ENCODE data around the gene SRGAP2C. TPM values are rescaled to one million over a fixed set of nuclear protein-coding genes. Genes with fewer than 3 reads are reported as not detected.
"Not testable (repeated sequence)": the region's sequence is repeated elsewhere in the genome, so short reads cannot be mapped to it uniquely, and the experiment has no call there.

SRGAP2C gene
- total RNA-seq, 1 donor from 2014 or later, result 32.7 TPM

DNA sequence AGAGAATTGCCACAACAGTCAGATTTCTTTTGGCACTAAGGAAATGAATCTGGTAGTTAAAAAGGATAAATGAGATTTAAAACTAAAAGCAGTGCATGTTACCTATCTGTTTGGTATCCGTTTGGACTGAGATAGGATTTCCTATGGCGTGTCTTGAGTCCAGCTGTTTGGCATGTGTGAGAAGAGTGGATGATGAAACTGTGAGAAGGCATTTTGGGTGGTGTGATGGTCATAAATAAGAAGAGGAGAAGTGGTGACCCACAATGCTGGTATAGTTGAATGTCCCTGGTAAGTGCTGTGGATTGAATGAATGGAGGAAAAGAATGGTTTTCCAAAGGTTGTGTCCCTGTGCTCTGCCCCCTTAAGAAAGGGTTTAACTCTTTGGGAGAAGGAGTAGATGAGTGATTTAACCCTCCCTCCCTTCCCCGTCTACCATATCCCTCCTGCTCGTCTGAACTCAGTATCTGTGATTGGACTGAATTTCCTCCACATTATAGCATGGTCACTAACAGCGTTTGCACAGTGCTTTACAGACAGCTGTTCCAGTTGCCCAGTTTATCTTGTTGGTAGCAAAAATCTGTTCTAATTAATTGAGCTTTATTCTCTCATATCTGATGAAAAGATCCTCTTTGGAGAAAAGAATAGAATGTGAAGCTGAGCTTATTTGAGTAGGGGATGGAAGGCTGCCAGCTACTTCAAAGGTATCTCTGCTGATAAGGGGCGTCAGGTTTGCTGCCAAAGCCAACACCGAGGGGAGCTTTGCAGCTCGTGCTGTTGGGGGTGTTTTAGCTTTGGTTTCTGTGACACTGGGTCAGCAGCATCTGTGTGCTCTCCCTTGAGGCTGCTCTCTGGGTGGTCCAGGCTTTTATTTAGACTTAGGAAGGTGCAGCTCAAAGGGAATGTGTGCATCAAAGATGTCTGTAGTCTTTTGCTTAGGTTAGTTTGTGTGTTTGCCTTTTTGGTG, 148.1 kb downstream of the SRGAP2C start:
- not testable (repeated sequence) for DNase-seq (ENCODE audit: low spot score)

DNA sequence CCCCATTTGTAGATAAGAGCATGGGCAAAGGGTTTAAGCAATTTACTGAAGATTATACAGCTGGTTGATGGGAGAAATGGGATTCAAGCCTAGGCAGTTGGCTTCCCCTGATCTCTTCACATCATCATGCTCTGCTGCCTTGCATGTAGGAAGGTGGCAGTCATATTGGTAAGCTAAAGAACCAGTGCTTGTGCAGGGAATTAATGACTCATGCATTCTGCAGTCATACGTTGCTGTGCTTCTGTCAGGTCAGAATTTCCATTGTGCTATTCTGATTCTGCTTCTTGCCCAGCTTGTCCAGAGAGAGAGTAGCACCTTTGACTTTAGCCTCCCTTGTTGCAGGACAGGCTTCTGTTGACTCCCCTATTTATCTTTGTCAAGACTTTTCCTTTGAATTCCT, 153.2 kb downstream of the SRGAP2C start:
- DNase-seq (ENCODE audit: low spot score), result not testable (repeated sequence)

DNA sequence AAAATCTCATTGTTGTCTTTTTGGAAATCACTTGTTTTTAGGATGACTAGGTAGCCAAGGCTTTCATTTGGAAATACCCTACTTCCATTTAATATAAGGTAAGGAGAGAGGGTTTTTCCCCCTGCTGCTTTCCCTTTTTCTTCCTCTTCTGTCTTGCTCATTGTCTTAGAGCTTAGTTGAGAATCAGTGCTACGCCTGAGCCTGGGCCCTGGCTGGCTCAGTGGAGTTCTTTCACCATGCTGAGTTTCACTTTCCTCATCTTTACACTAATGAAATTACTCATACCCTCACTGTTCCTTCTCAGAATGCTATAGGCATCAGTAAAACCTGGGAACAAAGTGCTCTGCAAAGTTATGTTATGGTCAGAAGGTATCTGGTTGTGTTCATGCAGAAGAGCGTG, 154.8 kb downstream of the SRGAP2C start:
- not testable (repeated sequence) for DNase-seq (ENCODE audit: low spot score)

DNA sequence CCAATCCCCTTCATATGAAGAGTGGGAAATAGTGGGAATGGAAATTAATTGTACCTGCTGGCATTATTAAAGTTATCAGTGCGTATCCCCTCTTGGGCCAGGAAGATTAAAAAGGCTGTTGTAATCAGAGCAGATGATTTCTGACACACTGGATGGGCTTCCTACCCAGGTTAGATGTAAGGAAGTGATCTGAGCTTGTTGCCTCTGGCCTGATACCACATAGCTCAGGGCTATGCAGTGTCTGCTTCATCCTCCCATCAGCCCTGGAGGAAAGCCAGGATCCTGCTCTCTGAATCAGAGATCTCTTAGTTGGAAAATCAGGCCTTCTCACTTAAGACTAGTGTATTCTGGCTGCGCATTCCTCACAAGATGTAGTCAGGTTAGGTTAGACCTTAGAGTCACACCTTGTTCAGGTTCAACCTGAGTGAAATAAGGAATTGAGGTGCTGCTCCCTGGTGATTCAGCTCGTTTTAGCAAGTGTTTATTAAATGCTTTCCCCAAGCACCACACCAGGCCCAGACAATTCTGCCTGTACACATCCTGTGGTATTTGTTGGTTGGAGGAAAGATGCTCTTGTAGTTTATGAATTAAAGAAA, 158.6 kb downstream of the SRGAP2C start:
- not testable (repeated sequence) for DNase-seq (ENCODE audit: low spot score)

DNA sequence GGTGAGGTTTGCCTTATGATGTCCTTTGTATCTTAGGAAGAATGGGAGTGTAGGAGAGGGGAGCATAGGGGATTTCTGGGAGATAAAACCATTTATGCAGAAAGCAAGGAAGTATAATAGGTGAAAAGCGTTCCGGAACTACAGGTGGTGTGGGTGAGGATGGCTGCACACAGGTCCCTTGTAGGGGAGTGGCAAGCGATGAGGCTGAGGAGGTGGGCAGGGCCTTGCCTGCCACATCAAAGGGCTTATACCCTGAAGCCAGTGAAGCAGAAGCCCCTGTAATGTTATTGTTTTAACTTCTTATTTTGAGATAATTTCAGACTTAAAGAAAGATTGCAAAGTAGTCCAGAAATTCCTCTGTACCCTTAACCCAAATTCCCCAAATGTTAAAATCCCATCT, 159.6 kb downstream of the SRGAP2C start:
- not testable (repeated sequence) for DNase-seq (ENCODE audit: low spot score)

DNA sequence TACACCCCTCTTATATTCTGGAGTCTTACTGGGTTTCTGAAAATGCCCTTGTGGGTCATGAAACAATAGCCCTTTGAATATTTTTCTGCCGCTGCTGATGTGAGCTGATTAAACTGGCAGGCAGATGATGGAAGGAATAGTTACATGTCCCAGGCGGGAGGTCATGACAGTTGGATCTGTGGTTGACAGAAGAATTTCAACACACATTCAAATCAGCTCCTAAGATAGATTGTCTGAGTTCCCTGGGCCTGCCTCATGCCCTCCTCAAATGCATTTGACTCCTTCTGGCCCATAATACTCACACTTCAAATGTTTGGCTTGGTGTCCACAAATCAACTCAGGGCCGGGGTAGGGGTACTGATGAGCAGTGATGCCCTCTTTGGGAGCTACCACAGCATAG, 161.9 kb downstream of the SRGAP2C start:
- not testable (repeated sequence) for DNase-seq (ENCODE audit: low spot score)

DNA sequence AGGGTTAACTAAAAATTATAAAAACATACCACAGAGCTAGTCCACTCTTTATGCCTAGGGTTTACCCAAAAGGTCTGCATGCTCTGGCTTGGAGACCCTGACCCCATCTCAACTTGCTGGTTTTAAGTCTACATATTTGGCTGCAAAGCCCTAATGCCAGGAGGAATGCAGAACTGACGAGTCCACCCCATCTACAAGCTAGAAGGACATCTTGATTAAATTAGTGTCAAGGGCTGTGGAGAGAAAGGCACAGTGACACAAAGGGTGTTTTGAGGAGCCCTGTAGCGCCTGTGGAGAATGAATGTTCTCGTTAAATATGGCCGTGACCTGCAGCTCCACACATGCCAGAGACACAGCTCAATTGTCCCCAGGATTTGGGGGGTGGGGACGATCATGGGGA, 162.7 kb downstream of the SRGAP2C start:
- DNase-seq (ENCODE audit: low spot score), result not testable (repeated sequence)

DNA sequence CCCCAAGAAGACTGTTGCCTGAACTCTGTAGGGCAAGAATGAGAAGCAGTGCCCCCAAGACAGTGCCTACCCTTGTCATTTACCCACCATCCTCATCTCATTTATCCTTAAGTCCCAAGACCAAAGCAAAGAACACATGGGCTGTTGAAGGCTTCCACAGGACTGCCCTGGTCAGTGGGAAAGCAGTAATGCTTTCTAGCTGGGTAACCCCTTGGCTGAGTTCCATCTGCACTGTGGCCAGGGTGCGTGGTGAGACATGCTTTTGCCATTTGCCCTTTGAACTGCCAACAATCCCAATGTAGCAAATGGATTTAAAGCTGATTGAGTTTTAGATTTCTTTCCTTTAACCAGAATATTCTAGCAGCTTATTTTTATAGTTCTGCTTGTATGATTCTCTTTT, 163.3 kb downstream of the SRGAP2C start:
- not testable (repeated sequence) for DNase-seq (ENCODE audit: low spot score)

DNA sequence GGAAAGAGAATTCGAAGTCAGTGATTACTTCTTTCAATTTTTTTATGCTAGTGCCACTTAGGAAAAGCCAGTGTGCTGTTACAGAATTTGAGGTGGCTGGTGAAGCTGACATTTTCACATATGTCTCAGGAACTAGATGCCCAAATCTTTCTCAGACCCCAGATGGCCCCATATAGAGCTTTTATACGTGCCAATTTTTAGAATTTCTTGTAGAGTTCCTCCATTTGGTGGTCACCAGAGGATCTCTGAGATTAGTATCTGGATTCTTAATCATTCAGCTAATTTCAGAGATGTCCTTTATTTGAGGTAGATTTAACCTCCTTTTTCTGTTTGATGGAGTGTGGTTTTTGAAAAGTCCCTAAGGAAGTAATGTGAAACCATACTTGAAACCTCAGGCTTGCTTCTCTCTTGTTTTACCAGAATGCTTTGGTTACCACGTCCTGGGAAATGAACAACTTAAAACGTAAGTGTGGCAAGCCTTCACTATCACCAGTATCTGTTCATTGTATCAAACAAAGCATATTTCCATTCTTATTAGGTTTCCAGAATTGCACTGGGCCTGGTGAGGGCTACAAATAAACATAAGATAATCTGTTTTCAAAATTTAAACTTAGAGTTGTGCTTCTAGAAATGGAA, 164.7 kb downstream of the SRGAP2C start:
- not testable (repeated sequence) for DNase-seq (ENCODE audit: low spot score)

DNA sequence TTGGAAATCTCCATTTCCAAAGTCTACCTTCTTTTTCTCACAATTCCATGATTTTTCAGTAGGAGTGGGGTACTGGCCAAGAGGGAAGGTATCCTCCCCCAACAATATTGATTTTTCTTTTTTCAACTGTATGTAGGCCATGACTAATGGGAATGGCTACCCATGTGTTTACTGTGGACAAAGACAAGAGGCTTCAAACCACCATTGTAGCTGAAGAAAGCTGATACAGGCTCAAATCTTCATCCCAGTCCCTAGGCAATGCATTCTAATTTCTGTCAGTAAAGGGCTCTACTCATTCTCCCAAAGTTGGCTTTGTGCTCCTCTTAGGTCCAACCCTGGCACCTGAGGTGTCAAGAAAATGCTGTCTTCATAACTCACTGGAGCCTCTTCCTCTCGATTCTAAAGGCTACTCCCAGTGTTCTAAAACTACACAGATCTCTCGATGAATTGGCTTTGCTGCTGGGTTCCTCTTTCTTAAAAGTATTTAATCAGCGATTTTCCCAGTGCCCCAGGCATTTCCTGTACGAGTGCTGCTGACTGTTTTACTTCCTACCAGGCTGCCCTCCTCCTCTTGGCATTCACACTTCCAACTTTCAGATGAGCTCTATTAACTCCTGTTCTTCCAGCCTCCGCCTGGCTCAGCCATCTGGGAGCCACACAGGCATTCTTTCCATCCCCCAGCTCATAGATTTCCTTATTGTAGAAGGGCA, 171.1 kb downstream of the SRGAP2C start:
- not testable (repeated sequence) for DNase-seq (ENCODE audit: low spot score)

DNA sequence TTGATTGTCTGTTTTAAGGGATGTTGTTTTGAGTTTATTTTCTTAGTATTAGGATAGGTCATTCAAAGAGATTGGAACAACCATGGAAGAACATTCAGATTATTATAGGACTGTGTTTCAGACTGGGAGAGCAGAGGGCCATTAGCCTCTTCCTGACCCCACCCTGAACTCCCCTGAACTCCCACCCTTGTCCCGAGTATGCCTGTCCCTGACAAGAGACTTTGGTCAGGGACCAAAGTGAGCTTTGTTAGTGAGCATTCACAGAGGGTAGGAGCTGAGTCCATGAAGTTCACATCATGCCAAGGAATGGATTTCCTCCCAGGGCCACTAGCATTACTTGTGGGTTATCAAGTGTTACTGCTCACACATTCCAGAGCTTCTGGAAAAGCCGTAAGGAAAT, 172.0 kb downstream of the SRGAP2C start:
- not testable (repeated sequence) for DNase-seq (ENCODE audit: low spot score)

DNA sequence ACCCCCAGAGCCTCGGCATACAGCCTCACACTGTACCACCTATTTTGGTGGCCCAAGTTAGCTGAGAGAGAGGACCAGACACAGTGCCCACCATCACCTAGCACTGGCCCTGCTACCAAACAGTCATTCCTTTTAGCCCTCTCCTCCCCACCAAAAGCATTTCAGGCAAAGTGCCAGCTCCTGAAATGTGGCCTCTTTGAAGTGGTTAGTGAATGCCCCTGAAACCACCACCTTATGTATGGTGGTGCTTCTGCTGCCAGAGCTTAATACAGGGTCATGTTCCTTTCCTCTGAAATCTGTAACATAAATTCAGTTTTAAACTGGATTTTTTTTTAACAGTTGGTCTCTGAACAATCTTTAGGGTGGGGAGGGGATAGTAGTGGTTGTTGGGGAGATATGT, 175.8 kb downstream of the SRGAP2C start:
- DNase-seq (ENCODE audit: low spot score), result not testable (repeated sequence)

DNA sequence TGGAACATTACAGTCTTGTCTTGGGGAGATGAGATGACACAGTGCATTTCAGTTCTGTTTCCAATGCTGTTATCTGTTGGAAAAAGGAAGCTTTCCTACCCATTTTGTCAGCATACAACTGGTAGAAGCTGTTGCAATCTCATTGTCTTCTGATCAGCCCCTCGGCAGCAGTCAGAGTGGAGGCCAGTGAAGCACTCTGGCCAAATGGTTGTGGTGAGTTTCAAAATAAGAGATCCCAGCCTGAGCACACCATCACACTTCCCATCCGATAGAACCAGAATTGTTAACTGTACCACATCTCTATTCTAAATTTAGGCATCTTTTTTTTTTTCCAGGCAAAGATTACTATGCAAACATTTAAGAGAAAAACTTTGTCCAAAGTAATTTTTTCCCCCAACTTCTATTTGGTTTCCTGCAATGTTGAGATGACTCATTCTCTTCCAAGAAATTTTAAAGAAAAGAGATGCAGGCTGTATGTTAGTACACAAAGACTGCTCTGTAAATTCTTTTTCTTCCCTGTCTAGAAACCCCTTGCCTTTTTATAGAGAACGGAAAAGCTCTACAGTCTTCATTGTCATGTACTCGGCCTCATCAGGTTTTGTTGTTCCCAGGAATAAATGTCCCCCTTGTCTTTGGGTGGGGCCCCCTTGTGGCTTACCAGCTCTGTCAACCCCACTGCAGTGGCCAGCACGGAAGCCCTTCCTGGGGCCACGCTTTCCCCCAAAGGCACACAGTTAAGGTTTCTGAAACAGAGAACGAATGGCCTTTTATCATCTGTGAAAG, 176.9 kb downstream of the SRGAP2C start:
- DNase-seq (ENCODE audit: low spot score), result not testable (repeated sequence)

DNA sequence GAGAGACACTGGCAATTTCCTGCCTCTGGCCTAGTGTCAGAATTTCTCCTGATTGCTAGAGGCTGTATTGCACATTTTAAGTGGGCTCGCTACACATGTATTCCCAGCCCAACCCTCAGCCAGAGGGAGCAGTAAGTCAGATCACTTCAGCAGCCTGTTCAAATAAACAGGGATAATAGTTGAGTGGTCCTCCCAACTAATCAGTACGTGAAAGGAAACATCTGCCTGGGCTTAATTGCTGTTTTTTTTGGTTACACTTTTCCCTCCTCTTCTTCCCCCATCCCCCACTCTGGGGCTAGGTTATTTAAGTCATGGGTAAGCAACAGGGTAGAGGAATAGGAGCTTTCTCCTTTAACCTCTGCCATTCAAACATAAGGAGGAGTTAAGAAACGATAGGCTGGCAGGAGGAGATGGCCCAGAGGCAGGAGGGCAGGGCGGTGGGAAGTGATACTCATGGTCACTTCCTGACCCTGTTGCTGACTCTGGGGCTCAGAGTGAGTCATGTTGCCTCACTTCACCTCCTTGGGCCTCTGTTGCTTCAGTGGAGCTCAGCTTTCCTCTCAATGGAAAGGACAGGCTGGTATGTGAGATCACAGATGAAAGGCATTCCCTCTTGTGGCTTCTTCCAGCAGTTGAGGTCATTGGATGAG, 177.6 kb downstream of the SRGAP2C start:
- peak; percentile 10 for DNase-seq (ENCODE audit: low spot score)

DNA sequence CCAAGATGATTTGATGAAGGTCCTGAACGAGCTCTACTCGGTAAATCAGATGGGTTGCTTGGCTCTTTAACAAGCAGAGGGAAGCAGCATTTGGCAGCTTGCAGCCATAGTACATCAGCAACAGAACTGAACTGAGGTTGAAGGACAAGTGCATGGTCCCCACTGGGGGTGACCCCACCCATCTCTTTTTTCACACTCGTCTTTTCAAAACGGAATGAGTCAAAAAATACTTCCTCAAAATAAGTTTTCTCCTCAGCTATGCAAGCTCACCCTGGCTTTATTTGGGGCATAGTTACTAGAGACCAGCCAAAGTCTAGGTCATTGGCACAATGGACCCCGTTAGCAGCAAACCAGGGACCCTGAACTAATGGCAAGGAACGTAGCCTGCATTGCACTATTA, 180.5 kb downstream of the SRGAP2C start:
- DNase-seq (ENCODE audit: low spot score), result not testable (repeated sequence)

DNA sequence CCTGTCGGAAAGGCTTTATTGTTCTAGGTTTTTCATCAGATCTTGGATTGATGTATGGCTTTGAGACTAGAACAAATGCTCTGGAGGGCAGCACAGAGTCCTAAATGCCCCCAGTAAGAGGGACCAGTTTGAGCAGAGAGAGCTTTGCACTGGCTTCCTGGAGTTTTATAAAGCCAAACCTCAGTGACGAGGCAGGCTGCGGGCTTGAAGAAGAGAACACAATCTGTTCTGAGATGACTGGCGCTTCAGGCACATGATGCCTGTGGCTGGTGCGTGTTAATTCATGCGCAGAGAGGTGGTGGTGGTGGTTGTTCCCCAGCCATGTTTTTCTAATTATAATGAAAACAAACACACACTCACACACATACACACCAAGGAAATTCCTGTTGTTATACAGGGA, 180.9 kb downstream of the SRGAP2C start:
- DNase-seq (ENCODE audit: low spot score), result not testable (repeated sequence)

DNA sequence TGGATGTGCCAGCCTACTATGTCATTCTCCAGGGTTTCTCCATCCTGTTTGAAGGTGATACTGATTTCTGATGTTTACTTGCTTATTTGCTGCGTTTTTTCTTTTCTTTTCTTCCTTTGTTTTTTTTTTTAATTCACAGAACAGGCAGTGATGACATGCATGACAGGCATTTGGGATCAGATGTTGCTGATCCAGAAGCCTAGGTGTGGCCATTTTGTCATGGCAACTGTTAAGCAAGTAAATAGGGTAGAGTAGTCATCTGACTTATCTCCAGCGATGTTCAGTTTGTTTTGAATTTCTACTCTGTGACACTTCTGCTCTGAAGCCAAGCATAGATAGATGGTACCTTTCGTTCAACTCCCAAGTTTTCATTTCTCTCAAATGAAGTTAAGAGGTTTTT, 181.4 kb downstream of the SRGAP2C start:
- not testable (repeated sequence) for DNase-seq (ENCODE audit: low spot score)

DNA sequence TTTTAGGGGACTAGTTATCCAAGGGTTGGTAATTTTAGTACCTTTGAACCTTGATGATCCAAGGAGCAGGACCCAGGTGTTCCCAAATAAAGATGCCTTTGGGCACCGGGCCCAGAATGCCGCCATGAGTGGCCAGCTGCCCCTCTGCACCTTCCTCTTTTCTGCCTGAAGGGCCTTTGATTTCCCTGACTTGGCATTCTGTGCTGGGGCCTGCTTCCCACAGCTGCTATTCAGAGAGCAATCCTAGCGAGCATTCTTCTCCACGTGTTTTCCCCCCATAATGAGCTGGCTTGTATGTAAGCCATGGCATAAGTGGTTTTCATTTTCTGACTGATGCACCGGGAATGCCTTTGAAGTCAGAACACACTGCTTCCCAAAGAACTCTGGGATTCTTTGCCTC, 184.1 kb downstream of the SRGAP2C start:
- DNase-seq (ENCODE audit: low spot score), result not testable (repeated sequence)

DNA sequence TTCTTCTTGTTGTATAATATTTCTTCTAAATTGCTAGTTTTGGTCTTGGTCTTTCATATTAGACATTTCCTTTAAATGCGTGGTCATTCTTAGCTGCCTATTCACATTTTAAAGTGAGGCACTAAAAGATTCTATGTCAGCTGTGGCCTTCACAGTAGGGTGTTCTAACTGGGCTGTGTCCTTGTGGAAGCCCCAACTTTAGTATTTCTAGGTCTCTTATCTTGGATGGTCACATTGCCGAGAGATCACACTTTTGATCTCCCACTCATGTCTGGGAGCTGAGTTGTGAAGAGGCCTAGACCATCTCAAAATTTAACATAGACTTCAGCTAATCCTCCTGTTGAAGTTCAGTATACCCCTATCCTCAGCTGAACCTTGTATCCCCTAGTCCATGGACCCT, 185.2 kb downstream of the SRGAP2C start:
- DNase-seq (ENCODE audit: low spot score), result not testable (repeated sequence)

DNA sequence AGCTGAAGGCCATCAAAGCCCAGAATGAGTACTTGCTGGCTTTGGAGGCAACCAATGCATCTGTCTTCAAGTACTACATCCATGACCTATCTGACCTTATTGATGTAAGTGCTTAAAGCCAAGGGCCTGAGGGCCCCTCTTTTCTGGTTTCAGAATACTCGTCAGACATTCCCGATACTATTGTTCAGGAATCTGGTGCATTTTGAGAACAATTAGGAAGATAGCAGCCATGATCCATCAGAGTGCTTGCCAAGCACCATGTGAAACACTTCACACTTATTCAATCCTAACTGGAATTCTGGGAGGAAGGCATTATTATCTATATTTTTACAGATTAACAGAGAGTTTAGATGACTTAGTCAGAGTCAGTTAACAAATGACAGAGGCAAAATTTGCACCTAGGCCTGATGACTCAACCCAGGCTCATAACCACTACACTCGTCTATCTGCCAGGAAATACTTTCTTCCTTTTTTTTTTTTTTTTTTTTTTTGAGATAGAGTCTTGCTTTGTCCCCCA, 190.1 kb downstream of the SRGAP2C start:
- DNase-seq (ENCODE audit: low spot score), result not testable (repeated sequence)
